ENCODE results near the gene SLC16A10. TPM values are rescaled to one million over a fixed set of nuclear protein-coding genes. Genes with fewer than 3 reads are reported as not detected.
"Not testable (repeated sequence)": the region's sequence is repeated elsewhere in the genome, so short reads cannot be mapped to it uniquely, and the experiment has no call there.

SLC16A10 gene
- total RNA-seq, 1 experiment from 2014 or later = 5.9 TPM

GRCh38 chr6:111171577-111172400, 84.5 kb downstream of the SLC16A10 start:
- in situ Hi-C loops (cut with HindIII; ENCODE audit: low pct_unique_long_range_greater_than_20kb, low sequenced_read_pairs) = no loop called here
- DNase-seq (ENCODE audit: low read depth, low spot score) = no peak

DNA sequence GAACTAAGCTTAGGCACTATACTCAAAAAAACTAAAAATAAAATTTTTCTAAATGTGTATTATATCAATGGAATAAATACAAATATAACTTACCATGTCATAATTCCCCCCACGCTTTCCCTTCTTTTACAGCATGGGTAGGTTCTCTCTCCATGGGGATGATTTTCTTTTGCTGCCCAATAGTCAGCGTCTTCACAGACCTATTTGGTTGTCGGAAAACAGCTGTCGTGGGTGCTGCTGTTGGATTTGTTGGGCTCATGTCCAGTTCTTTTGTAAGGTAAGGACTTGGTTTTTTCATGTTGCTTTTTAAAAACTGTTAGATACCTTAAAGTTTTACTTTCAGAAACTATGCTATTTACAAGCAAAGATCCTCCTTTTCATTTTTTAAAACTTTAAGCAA, 85.3 kb downstream of the SLC16A10 start:
- in situ Hi-C loops (cut with HindIII; ENCODE audit: low pct_unique_long_range_greater_than_20kb, low sequenced_read_pairs) = no loop called here
- DNase-seq (ENCODE audit: low read depth, low spot score) = no peak

DNA sequence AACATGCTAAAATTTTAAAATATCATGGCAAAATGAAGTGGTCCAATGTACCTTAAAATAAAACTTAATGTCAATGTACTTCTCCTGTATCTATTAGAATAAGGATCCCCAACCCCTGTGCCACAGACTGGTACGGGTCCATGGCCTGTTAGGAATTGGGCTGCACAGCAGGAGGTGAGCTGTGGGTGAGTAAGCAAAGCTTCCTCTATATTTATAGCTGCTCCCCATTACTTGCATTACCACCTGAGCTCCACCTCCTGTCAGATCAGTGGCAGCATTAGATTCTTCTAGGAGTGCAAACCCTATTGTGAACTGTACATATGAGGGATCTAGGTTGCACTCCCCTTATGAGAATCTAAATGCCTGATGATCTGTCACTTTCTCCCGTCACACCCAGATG, 86.0 kb downstream of the SLC16A10 start:
- in situ Hi-C loops (cut with HindIII; ENCODE audit: low pct_unique_long_range_greater_than_20kb, low sequenced_read_pairs) = no loop called here
- no peak for DNase-seq (ENCODE audit: low read depth, low spot score)

DNA sequence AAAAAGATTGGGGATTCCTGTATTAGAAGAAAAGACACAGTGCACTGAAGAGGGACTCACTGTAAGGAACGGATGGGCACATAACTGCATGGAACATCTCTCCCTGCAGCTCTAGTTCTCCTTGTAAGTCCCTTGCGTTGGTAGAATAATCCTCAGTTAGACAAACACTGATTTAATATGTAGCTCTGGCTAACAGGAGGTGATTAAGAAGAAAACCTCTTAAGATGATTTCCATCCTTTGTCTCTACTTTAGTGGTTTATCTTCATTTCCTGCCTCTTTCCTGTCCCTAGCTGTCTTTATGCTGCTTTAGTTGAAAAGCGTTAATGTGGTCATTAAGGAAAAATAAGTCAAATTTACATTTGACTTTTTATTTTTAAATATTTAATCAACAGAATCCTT, 86.6 kb downstream of the SLC16A10 start:
- in situ Hi-C loops (cut with HindIII; ENCODE audit: low pct_unique_long_range_greater_than_20kb, low sequenced_read_pairs) = no loop called here
- DNase-seq (ENCODE audit: low read depth, low spot score) = no peak

GRCh38 chr6:111175109-111175508, 87.8 kb downstream of the SLC16A10 start:
- no peak for DNase-seq (ENCODE audit: low read depth, low spot score)
- in situ Hi-C loops (cut with HindIII; ENCODE audit: low pct_unique_long_range_greater_than_20kb, low sequenced_read_pairs) = no loop called here

GRCh38 chr6:111176038-111176759, 88.9 kb downstream of the SLC16A10 start:
- in situ Hi-C loops (cut with HindIII; ENCODE audit: low pct_unique_long_range_greater_than_20kb, low sequenced_read_pairs) = no loop called here
- no peak for DNase-seq (ENCODE audit: low read depth, low spot score)

DNA sequence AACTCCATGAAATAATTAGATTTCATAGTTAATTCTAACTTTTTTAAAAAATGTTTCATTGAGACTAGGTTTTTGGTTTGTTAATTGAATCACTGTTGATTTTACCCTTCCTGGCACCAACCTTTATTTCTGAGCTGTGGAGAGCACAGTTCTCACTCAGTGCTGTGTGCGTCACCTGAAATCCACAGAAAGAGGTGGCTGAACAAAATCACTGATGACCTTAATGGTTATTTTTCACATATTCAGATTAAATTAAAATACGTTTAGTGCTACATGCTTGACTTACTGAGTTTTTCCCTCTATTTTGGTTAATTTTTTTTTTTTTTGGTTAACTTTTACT, 89.4 kb downstream of the SLC16A10 start:
- in situ Hi-C loops (cut with HindIII; ENCODE audit: low pct_unique_long_range_greater_than_20kb, low sequenced_read_pairs) = no loop called here
- no peak for DNase-seq (ENCODE audit: low read depth, low spot score)

GRCh38 chr6:111177131-111177530, 89.8 kb downstream of the SLC16A10 start:
- DNase-seq (ENCODE audit: low read depth, low spot score) = no peak
- in situ Hi-C loops (cut with HindIII; ENCODE audit: low pct_unique_long_range_greater_than_20kb, low sequenced_read_pairs) = no loop called here

DNA sequence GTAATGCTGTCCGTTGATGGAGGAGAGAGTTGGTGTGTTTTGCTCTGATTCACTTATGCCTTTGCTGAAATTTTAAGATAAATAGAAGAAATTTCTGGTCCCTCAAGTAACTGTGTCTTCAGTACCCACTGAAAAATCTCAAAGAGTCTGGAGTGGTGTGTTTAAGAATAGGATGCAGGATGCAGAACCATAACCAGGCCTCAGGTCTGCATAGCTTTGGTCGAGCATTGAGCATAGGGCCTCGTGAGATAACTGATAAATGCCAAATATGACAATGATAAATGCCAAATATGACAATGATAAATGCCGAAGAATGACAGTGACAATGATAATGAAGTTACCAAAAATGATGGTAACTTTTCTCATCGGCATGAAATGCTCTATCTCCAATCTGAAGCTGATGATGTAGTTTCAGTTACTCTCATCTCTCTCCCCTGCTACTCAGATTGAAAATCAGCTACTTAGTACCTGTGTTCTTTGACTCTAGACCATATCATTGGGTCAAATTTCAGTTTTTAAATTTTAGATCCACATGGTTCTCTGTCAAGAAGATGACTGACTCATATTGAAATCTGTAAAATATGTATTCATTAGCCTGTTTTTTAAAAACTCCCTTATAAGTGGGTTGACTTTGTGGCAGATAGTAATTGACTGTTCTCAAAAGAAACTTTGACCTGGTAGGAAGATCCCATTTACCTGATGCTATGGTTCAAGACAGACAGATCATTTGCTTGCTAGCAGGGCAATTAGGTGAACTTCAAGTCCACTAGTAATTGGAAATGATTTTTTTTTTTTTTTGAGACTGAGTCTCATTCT, 96.6 kb downstream of the SLC16A10 start:
- no peak for DNase-seq (ENCODE audit: low read depth, low spot score)
- in situ Hi-C loops (cut with HindIII; ENCODE audit: low pct_unique_long_range_greater_than_20kb, low sequenced_read_pairs) = no loop called here

GRCh38 chr6:111184827-111185532, 97.7 kb downstream of the SLC16A10 start:
- DNase-seq (ENCODE audit: low read depth, low spot score) = no peak
- in situ Hi-C loops (cut with HindIII; ENCODE audit: low pct_unique_long_range_greater_than_20kb, low sequenced_read_pairs) = no loop called here

DNA sequence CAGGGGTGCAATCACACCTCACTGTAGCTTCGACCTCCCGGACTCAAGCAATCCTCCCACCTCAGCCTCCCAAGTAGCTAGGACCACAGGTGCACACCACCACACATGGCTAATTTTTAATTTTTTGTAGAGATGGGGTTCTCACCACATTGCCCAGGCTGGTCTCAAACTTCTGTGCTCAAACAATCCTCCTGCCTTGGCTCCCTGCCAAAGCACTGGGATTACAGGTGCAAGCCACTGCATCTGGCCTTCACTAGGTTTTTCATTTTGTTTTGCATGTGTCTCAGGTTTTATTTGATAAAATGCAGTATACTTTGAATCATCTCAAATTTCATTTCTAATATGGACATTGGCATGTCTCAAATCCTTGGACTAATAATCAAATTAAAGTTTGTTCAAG, 98.7 kb downstream of the SLC16A10 start:
- no peak for DNase-seq (ENCODE audit: low read depth, low spot score)
- in situ Hi-C loops (cut with HindIII; ENCODE audit: low pct_unique_long_range_greater_than_20kb, low sequenced_read_pairs) = no loop called here

DNA sequence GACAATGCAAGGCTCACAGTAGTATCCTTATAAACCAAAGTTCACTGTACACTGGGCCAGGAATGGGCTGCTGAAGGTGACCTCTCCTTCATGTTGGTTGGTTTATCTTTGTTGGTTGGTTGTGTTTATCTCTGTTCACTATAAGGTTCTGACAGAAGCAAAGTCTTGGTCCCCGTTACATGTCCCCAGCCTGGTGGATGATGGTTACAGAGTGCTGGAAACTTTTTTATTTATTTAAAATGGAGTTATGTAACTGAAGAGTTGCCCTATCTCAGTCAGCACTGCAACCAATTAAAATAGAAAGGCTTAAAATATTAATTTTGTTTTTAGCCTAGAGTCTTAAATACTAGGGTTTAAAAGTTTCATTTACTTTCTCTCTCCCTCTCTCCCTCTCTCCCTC, 100.6 kb downstream of the SLC16A10 start:
- in situ Hi-C loops (cut with HindIII; ENCODE audit: low pct_unique_long_range_greater_than_20kb, low sequenced_read_pairs) = no loop called here
- no peak for DNase-seq (ENCODE audit: low read depth, low spot score)

DNA sequence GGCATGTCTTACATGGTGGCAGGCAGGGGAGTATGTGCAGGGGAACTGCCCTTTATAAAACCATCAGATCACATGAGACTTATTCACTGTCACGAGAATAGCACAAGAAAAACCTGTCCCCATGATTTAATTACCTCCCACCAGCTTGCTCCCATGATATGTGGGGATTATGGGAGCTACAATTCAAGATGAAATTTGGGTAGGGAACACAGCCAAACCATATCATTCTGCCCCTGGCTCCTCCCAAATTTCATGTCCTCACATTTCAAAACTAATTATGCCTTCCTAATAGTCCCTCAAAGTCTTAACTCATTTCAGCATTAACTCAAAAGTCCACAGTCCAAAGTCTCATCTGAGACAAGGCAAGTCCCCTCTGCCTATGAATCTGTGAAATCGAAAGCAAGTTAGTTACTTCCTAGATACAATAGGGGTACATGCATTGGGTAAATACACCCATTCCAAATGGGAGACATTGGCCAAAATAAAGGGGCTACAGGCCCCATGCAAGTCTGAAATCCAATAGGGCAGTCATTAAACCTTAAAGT, 102.4 kb downstream of the SLC16A10 start:
- DNase-seq (ENCODE audit: low read depth, low spot score); in situ Hi-C loops (cut with HindIII; ENCODE audit: low pct_unique_long_range_greater_than_20kb, low sequenced_read_pairs): not testable (repeated sequence)

DNA sequence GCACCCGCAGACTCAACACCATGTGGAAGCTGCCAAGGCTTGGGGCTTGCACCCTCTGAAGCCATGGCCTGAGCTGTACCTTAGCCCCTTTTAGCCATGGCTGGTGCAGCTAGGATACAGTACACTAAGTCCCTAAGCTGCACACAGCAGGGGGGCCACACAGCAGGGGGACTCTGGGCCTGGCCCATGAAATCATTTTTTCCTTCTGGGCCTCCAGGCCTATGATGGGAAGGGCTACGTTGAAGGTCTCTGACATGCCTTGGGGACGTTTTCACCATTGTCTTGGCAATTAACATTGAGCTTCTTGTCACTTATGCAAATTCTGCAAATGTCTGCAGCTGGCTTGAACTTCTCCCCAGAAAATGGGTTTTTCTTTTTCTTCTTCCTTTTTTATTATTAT, 103.3 kb downstream of the SLC16A10 start:
- no peak for DNase-seq (ENCODE audit: low read depth, low spot score)
- in situ Hi-C loops (cut with HindIII; ENCODE audit: low pct_unique_long_range_greater_than_20kb, low sequenced_read_pairs) = no loop called here

DNA sequence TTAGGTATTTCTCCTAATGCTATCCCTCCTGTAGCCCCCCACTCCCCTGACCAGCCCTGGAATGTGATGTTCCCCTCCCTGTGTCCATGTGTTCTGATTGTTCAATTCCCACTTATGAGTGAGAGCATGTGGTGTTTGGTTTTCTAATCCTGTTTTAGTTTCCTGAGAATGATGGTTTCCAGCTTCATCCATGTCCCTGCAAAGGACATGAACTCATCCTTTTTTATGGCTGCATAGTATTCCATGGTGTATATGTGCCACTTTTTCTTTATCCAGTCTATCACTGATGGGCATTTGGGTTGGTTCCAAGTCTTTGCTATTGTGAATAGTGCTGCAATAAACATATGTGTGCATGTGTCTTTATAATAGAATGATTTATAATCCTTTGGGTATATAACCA, 103.8 kb downstream of the SLC16A10 start:
- in situ Hi-C loops (cut with HindIII; ENCODE audit: low pct_unique_long_range_greater_than_20kb, low sequenced_read_pairs); DNase-seq (ENCODE audit: low read depth, low spot score): not testable (repeated sequence)

GRCh38 chr6:111192911-111193555, 105.7 kb downstream of the SLC16A10 start:
- peak; percentile 60 for DNase-seq (ENCODE audit: low read depth, low spot score)
- in situ Hi-C loops (cut with HindIII; ENCODE audit: low pct_unique_long_range_greater_than_20kb, low sequenced_read_pairs) = no loop called here

DNA sequence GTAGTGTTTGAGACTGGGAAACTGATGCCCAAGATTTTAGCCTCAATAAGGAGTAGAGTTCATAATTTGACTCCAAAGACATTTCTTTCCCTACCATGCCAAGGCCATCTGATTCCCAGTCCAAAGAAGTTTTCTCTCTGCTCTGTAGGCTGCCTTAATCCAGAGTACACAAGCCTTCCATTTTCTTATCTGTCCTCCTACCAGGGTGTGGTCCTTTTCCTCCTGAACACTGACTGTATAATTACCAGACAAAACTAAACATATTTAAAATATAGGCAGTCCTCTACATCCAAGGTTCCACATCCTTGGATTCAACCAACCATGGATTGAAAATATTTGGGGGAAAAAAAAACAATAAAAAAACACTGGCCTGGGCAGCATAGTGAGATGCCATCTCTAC, 108.4 kb downstream of the SLC16A10 start:
- in situ Hi-C loops (cut with HindIII; ENCODE audit: low pct_unique_long_range_greater_than_20kb, low sequenced_read_pairs) = no loop called here

More for the DNA sequence above, 108.4 kb downstream of the SLC16A10 start:
- no peak for DNase-seq (ENCODE audit: low read depth, low spot score)
